Measurements from ENCODE around the gene NRXN3. TPM values are rescaled to one million over a fixed set of nuclear protein-coding genes. Genes with fewer than 3 reads are reported as not detected.

The NRXN3 gene
- total and polyA plus RNA-seq, 2 of the 4 experiments (the other 2 are of a cell fraction), result 4.8 to 25.1 TPM

- H3K79me1 ChIP-seq (ENCODE audit: low read depth in 1 of 2, low read length in 2 of 2), result no peaks in the 10 kb centered on the region
- H3K4me1 ChIP-seq (ENCODE audit: control insufficient read depth, insufficient read depth, low read length), result peaks cover 4% of the 10 kb centered on the region; the same call in 1 of the 2 replicates
- BruUV-seq (replicated peaks), result no TSS peak
- no peaks in the 10 kb centered on the region for H4K20me1 ChIP-seq (ENCODE audit: insufficient read depth, low read length)
- no peak overlapping the region for H3K4ac ChIP-seq (ENCODE audit: low read depth, low read length)
- ChIA-PET POLR2A (ENCODE audit: unreplicated experiment) (no interaction called here), CTCF (no interaction called here)
- in situ Hi-C loops (cut with MboI; ENCODE audit: low sequenced_read_pairs), result no loop called here
- no peak overlapping the region for H2AK9ac ChIP-seq (replicated peaks; ENCODE audit: low read depth, low read length, poor library complexity)
- H3K27me3 ChIP-seq (ENCODE audit: control insufficient read depth, insufficient read depth, low read length), result no peaks in the 10 kb centered on the region
- intact Hi-C loops (cut with micrococcal nuclease), result no loop called here
- H3K18ac ChIP-seq (ENCODE audit: low read depth, low read length), result no peak overlapping the region
- WGBS, 2 experiments (ENCODE audit: extremely low coverage in 2 of 2, insufficient read length in 1 of 2), result no CpG with 5 or more reads among the region's 3 CpGs
- no peak overlapping the region for H3K9ac ChIP-seq (ENCODE audit: low read depth, low read length)
- H2AK5ac ChIP-seq (ENCODE audit: low read depth, low read length), result no peak overlapping the region
- no peak overlapping the region for H4K8ac ChIP-seq (ENCODE audit: low read depth in 2 of 2, low read length in 2 of 2)
- H3K36me3 ChIP-seq (ENCODE audit: control insufficient read depth, insufficient read depth, low read length), result no peaks in the 10 kb centered on the region
- H3K4me3 ChIP-seq (ENCODE audit: insufficient read depth, low read depth, low read length), result no peak overlapping the region
- no peak overlapping the region for H2AFZ ChIP-seq (replicated peaks; ENCODE audit: low read length, poor library complexity)
- H4K91ac ChIP-seq (ENCODE audit: insufficient read depth, low read depth, low read length), result no peak overlapping the region
- H4K5ac ChIP-seq (ENCODE audit: low read depth, low read length), result no peak overlapping the region
- H3K14ac ChIP-seq (replicated peaks; ENCODE audit: low read depth, low read length), result no peak overlapping the region
- H2BK120ac ChIP-seq (ENCODE audit: low read depth, low read length), result no peak overlapping the region
- H3K9me1 ChIP-seq (ENCODE audit: insufficient read depth, low read length), result no peaks in the 10 kb centered on the region
- dilution Hi-C loops (cut with HindIII; ENCODE audit: low sequenced_read_pairs, unreplicated experiment), result no loop called here
- ATAC-seq (ENCODE audit: low read depth), result no peak
- DNase-seq, result no peak
- no peak overlapping the region for H3K27ac ChIP-seq (ENCODE audit: insufficient read depth, low read length)
- H3K23ac ChIP-seq (ENCODE audit: low read depth, low read length), result no peak overlapping the region
- TF ChIP-seq POLR2A (IDR thresholded peaks at IDR 0.05; ENCODE audit: low read depth, low read length) (no peak), MAFK (IDR thresholded peaks at IDR 0.05; ENCODE audit: low read depth, low read length) (no peak), CEBPB (IDR thresholded peaks at IDR 0.05; ENCODE audit: low read depth, low read length) (no peak), RCOR1 (IDR thresholded peaks at IDR 0.05; ENCODE audit: insufficient replicate concordance, low read length) (no peak), RFX5 (IDR thresholded peaks at IDR 0.05; ENCODE audit: low read depth, low read length) (no peak), USF2 (IDR thresholded peaks at IDR 0.05; ENCODE audit: low read depth, low read length) (no peak), NFE2L2 (IDR thresholded peaks at IDR 0.05; ENCODE audit: low read depth, low read length) (no peak), MAZ (IDR thresholded peaks at IDR 0.05; ENCODE audit: borderline replicate concordance, low read depth, low read length) (no peak), CHD1 (IDR thresholded peaks at IDR 0.05; ENCODE audit: low read depth, low read length) (no peak), CTCF (conservative IDR thresholded peaks at IDR 0.05; ENCODE audit: low read depth, low read length) (no peak), BHLHE40 (IDR thresholded peaks at IDR 0.05; ENCODE audit: low read depth, low read length) (no peak)
- H2BK5ac ChIP-seq (ENCODE audit: low read depth, low read length, poor library complexity, severe bottlenecking), result no peak overlapping the region
- no peak overlapping the region for H3K4me2 ChIP-seq (ENCODE audit: low read depth, low read length)
- no peaks in the 10 kb centered on the region for H3K9me3 ChIP-seq (ENCODE audit: control insufficient read depth, insufficient read depth, low read length)
- no peak overlapping the region for H2BK20ac ChIP-seq (ENCODE audit: low read depth, low read length)
- H2BK15ac ChIP-seq (ENCODE audit: low read depth, low read length), result no peak overlapping the region
- no peak overlapping the region for H3K56ac ChIP-seq (ENCODE audit: extremely low read depth, insufficient read depth, low read length)
Measured at GRCh38 chr14:79351011-79351410, 1180.8 kb downstream of the NRXN3 start.

Measured in IMR-90 (cell line).